ENCODE measurements around the gene MEIOC. TPM values are rescaled to one million over a fixed set of nuclear protein-coding genes. Genes with fewer than 3 reads are reported as not detected.
"Not testable (repeated sequence)": the region's sequence is repeated elsewhere in the genome, so short reads cannot be mapped to it uniquely, and the experiment has no call there.

MEIOC gene
- total RNA-seq, result not detected

GRCh38 chr17:44655983-44656710, at the start of gene MEIOC:
Gene MEIOC (plus strand): TSS chr17:44656468. CDS start chr17:44656614, 146 bp downstream.
- H3K27me3 Mint-ChIP-seq, result peaks cover 46% of the 10 kb centered on the region
- DNase-seq (peak; percentile 42), ATAC-seq (ENCODE audit: low read depth) (peak; percentile 68)
- POLR2A ChIA-PET, result no interaction called here
- no peak within 1 kb of the TSS for H3K27ac Mint-ChIP-seq
- peaks cover 3% of the 10 kb centered on the region for H3K4me1 Mint-ChIP-seq
- H3K4me3 Mint-ChIP-seq, result peak within 1 kb of the TSS; percentile 54
- H3K9me3 Mint-ChIP-seq, result no peaks in the 10 kb centered on the region
- peaks cover 2% of the 10 kb centered on the region for H3K36me3 Mint-ChIP-seq

- POLR2A ChIA-PET, result no interaction called here
- H3K27me3 Mint-ChIP-seq, result peaks cover 6% of the 10 kb centered on the region
- H3K4me1 Mint-ChIP-seq, result no peaks in the 10 kb centered on the region
- no peak overlapping the region for H3K4me3 Mint-ChIP-seq
- DNase-seq (no peak), ATAC-seq (ENCODE audit: low read depth) (no peak)
- H3K27ac Mint-ChIP-seq, result no peak overlapping the region
- H3K36me3 Mint-ChIP-seq, result no peaks in the 10 kb centered on the region
- H3K9me3 Mint-ChIP-seq, result no peaks in the 10 kb centered on the region
Observed at GRCh38 chr17:44606658-44607057, 49.6 kb upstream of the MEIOC start.

GRCh38 chr17:44607836-44608690, 48.2 kb upstream of the MEIOC start:
- Mint-ChIP-seq H3K36me3 (no peaks in the 10 kb centered on the region), H3K9me3 (no peaks in the 10 kb centered on the region), H3K4me3 (no peak overlapping the region), H3K27ac (no peak overlapping the region), H3K27me3 (peaks cover 2% of the 10 kb centered on the region), H3K4me1 (no peaks in the 10 kb centered on the region)
- POLR2A ChIA-PET, result interaction anchor here (0.6 kb wide), 1 partner anchor 33 kb away, joined by 3 read pairs; no protein-coding TSS in a partner anchor
- DNase-seq (no peak), ATAC-seq (ENCODE audit: low read depth) (no peak)

- Mint-ChIP-seq H3K36me3 (no peaks in the 10 kb centered on the region), H3K4me3 (no peak overlapping the region), H3K27ac (no peak overlapping the region), H3K9me3 (no peaks in the 10 kb centered on the region), H3K4me1 (no peaks in the 10 kb centered on the region), H3K27me3 (peaks cover 2% of the 10 kb centered on the region)
- DNase-seq (no peak), ATAC-seq (ENCODE audit: low read depth) (no peak)
- POLR2A ChIA-PET, result no interaction called here
Observed at GRCh38 chr17:44608727-44609435, 47.4 kb upstream of the MEIOC start.

- no peak overlapping the region for H3K27ac Mint-ChIP-seq
- no peaks in the 10 kb centered on the region for H3K4me1 Mint-ChIP-seq
- H3K9me3 Mint-ChIP-seq, result no peaks in the 10 kb centered on the region
- ATAC-seq (ENCODE audit: low read depth) (no peak), DNase-seq (no peak)
- H3K36me3 Mint-ChIP-seq, result no peaks in the 10 kb centered on the region
- no peak overlapping the region for H3K4me3 Mint-ChIP-seq
- POLR2A ChIA-PET, result no interaction called here
- peaks cover 5% of the 10 kb centered on the region for H3K27me3 Mint-ChIP-seq
Observed at GRCh38 chr17:44610331-44610730, 45.9 kb upstream of the MEIOC start.

DNA sequence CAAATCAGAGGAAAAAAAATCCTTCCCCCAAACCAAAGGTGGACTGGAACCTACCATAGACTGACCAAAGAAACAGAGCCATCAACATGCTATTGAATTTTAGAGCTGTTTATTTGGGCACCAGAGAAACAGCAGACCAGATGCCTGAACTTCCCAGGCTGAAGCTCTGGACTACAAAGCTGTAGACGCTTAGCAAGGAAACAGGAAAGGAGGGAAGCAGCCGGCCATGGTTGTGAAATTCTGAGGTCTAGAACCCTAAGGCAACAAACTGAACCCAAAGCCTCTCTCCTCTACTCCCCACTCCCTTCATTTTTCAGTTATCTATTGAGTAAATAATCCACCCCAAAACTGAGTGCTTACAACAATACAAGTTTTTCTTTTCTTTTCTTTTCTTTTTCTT, 45.4 kb upstream of the MEIOC start:
- no peak overlapping the region for H3K4me3 Mint-ChIP-seq
- POLR2A ChIA-PET, result no interaction called here
- no peak overlapping the region for H3K27ac Mint-ChIP-seq
- no peaks in the 10 kb centered on the region for H3K4me1 Mint-ChIP-seq
- DNase-seq (no peak), ATAC-seq (ENCODE audit: low read depth) (no peak)
- H3K27me3 Mint-ChIP-seq, result peaks cover 8% of the 10 kb centered on the region
- H3K36me3 Mint-ChIP-seq, result no peaks in the 10 kb centered on the region
- no peaks in the 10 kb centered on the region for H3K9me3 Mint-ChIP-seq

DNA sequence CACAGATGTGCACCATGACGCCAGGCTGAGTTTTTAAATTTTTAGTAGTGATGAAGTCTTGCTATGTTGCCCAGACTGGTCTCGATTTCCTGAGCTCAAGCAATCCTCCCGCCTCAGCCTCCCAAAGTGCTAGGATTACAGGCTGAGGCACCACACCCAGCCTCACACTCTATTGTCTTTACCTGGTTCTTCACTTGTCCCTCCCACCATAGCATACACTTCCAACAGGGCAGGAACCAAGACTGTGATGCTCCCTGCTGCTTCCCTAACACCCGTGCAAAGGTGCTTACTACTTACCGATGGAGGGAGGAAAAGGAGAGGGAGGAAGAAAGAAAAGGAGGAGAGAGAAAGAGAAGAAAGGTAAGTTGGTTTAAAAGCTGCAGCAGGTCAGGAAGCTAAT, 41.4 kb upstream of the MEIOC start:
- DNase-seq (no peak), ATAC-seq (ENCODE audit: low read depth) (no peak)
- POLR2A ChIA-PET, result no interaction called here
- H3K27ac Mint-ChIP-seq, result no peak overlapping the region
- no peak overlapping the region for H3K4me3 Mint-ChIP-seq
- peaks cover 6% of the 10 kb centered on the region for H3K27me3 Mint-ChIP-seq
- H3K36me3 Mint-ChIP-seq, result no peaks in the 10 kb centered on the region
- no peaks in the 10 kb centered on the region for H3K4me1 Mint-ChIP-seq
- H3K9me3 Mint-ChIP-seq, result no peaks in the 10 kb centered on the region

GRCh38 chr17:44618652-44619051, 37.6 kb upstream of the MEIOC start:
- DNase-seq; H3K36me3 Mint-ChIP-seq; POLR2A ChIA-PET; H3K4me1 Mint-ChIP-seq; ATAC-seq (ENCODE audit: low read depth); H3K9me3 Mint-ChIP-seq; H3K4me3 Mint-ChIP-seq; H3K27ac Mint-ChIP-seq; H3K27me3 Mint-ChIP-seq: not testable (repeated sequence)

DNA sequence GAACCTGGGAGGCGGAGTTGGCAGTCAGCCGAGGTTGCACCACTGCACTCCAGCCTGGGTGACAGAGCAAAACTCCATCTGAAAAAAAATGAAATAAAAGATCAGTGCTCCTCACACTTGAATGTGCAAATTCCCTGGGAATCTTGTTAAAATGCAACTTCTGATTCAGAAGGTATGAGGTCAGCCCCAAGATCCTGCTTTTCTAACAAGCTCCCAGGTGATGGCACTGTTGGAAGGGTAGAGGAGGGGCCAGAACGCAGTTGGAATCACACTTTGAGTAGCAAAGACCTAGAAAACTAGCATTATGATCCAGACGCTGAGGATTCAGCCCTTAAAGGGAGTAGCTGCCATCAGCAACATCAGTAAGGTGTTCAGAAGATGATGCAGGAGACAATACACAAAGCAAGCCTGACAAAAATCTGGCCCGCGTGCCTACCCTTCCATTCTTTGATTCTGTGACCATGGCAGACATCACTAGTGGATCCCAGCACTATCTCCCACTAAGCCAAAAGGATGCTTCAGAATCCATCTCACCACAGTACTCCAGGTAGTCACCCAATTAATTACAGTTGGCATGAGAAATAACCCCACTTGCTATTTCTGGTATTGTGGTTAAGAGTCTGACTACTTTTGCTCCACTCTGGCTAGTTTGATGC, 33.1 kb upstream of the MEIOC start:
- Mint-ChIP-seq H3K9me3 (no peaks in the 10 kb centered on the region), H3K4me1 (no peaks in the 10 kb centered on the region), H3K4me3 (no peak overlapping the region), H3K27ac (no peak overlapping the region), H3K36me3 (no peaks in the 10 kb centered on the region), H3K27me3 (peaks cover 6% of the 10 kb centered on the region)
- POLR2A ChIA-PET, result no interaction called here
- ATAC-seq (ENCODE audit: low read depth), result no peak
- DNase-seq, result no peak

DNA sequence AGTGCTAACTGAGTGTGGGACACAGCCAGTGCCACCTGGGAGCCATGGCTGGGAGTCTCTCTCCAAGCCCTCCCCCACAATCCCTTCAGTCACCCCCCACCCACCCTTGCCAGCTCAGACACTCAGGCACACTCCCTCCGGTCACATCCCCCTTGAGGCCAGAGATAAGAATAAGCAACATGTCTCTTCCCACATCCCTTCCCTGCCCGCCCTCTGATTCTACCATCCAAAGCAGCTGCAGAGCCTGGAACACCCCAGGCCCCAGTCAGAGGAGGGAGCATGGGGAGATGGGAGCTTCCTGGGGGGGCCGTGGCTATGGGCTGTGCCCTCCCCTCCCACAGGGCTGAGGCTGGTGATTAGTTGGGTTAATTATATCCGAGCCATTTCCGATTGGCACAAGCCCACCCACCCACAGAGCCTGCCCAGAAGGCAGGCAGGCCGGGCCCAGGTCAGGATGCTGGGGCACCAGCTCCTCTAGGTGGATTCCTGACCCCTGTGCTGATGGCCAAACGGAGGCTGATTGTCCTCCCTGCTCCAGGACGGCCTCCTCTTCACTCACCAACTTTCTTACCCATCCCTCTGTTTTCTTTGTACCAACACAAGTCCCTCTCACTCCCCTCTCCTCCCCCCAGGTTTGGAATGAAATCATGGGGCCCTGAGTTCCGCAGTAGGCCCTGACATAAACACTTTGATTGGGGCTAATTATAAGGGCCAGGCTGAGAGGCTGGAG, 28.6 kb upstream of the MEIOC start:
- no peaks in the 10 kb centered on the region for H3K36me3 Mint-ChIP-seq
- no peak overlapping the region for H3K4me3 Mint-ChIP-seq
- H3K4me1 Mint-ChIP-seq, result peaks cover 2% of the 10 kb centered on the region

GRCh38 chr17:44628243-44629188, 27.8 kb upstream of the MEIOC start:
- Mint-ChIP-seq H3K27ac (no peak overlapping the region), H3K9me3 (no peaks in the 10 kb centered on the region), H3K36me3 (no peaks in the 10 kb centered on the region), H3K4me3 (no peak overlapping the region), H3K27me3 (peaks cover 16% of the 10 kb centered on the region), H3K4me1 (peaks cover 2% of the 10 kb centered on the region)
- ATAC-seq (ENCODE audit: low read depth), result no peak
- POLR2A ChIA-PET, result no interaction called here
- no peak for DNase-seq

More for the DNA sequence above, 28.6 kb upstream of the MEIOC start:
- no peak for DNase-seq
- ATAC-seq (ENCODE audit: low read depth), result no peak
- no peak overlapping the region for H3K27ac Mint-ChIP-seq
- POLR2A ChIA-PET, result no interaction called here
- H3K27me3 Mint-ChIP-seq, result peaks cover 11% of the 10 kb centered on the region
- H3K9me3 Mint-ChIP-seq, result no peaks in the 10 kb centered on the region

GRCh38 chr17:44629314-44629713, 27.0 kb upstream of the MEIOC start:
- Mint-ChIP-seq H3K4me3 (no peak overlapping the region), H3K27ac (no peak overlapping the region), H3K27me3 (peaks cover 16% of the 10 kb centered on the region), H3K36me3 (no peaks in the 10 kb centered on the region), H3K4me1 (peaks cover 2% of the 10 kb centered on the region), H3K9me3 (no peaks in the 10 kb centered on the region)
- ATAC-seq (ENCODE audit: low read depth), result no peak
- POLR2A ChIA-PET, result interaction anchor here (0.5 kb wide), 1 partner anchor 9 kb away, joined by 3 read pairs; no protein-coding TSS in a partner anchor
- DNase-seq, result no peak

All from activated naive CD8-positive, alpha-beta T cell treated with anti-CD3 and anti-CD28 coated beads, Interleukin-2, amount 10 ng/mL, durations not matched to agents 7 days and 5 days (primary cell).